Muscle layer of duodenum (tissue), 2 donors: Measurements from ENCODE around the gene ARHGEF40.
A peak's percentile ranks its signal among the peaks of the same experiment; 100 is the strongest.

Experiments used
- H3K27ac ChIP-seq: one replicate; pipeline ENCODE4 v1.7.0; 2013; ENCODE audit warnings: mild to moderate bottlenecking, low read length
- H3K27me3 ChIP-seq: one replicate; pipeline ENCODE4 v1.7.0; 2013; ENCODE audit warnings: low read depth, mild to moderate bottlenecking, control low read depth, low read length
- H3K36me3 ChIP-seq, 2 donors: one replicate each; pipeline ENCODE4 v1.7.0; 2013; ENCODE audit warnings: low read length in 2 of 2, control low read depth in 1 of 2, mild to moderate bottlenecking in 1 of 2; ENCODE audit not compliant: insufficient read depth in 2 of 2, control insufficient read depth in 1 of 2
- H3K4me1 ChIP-seq, 2 donors: one replicate each; pipeline ENCODE4 v1.7.0; 2013; ENCODE audit warnings: low read length in 2 of 2, mild to moderate bottlenecking in 2 of 2, control low read depth in 1 of 2, moderate library complexity in 1 of 2; ENCODE audit not compliant: insufficient read depth in 2 of 2, control insufficient read depth in 1 of 2
- H3K4me3 ChIP-seq, 2 donors: one replicate each; pipeline ENCODE4 v1.7.0; 2013; ENCODE audit warnings: low read length in 2 of 2, low read depth in 1 of 2, mild to moderate bottlenecking in 1 of 2
- H3K9me3 ChIP-seq, 2 donors: one replicate each; pipeline ENCODE4 v1.7.0; 2013; ENCODE audit warnings: low read length in 2 of 2, control low read depth in 1 of 2, mild to moderate bottlenecking in 1 of 2; ENCODE audit not compliant: control insufficient read depth in 1 of 2
- donor health status: healthy.

ARHGEF40 gene

DNA sequence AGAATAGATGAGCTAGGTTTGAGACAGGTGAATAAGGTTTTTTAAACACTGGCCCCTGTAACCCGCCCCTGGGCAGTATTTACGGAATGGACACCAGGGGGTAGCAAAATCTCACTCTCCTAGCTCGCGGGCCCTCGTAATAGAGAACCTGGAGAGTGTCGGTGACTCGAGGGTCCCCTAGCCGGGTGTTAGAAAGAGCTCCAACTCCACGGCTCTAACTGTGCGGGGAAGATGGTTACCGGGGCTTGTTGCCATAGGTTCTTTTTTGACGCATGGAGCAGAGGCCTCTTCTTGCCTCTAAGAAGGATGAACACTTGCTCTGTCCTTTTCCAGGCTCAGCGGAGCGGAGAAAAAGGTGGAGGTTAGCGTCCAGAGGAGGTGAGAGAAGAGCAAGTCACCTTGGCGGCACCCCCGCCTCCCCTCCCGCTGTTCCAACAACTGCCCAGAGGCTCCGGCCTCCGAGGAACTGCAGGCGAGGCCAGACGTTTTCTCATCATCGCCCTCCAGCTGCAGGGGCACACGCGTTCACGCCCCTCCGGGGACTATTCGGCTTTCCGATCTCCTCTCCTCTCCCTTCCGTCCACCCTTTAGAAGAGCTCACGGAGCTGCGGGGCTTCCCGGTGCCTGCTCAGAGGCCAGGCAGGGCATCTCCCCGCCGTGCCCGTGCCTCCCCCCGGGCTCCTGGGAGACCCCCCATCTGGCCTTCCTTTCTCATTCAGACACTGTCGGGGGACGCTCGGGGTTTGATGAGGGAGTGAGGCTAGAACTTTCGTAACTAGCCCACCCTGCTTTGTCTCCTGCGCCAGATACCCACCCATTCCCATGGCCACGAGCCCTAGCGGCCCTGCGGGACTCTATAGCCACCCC lies 1.4 kb upstream of the ARHGEF40 start:
- Histone ChIP-seq H3K36me3 (peaks cover 8 to 12% of the 10 kb centered on the region in 2 donors), H3K9me3 (no peaks in the 10 kb centered on the region), H3K27me3 (no peaks in the 10 kb centered on the region), H3K27ac (peak overlapping the region; percentile 67), H3K4me1 (peaks cover 0 to 32% of the 10 kb centered on the region in 2 donors), H3K4me3 (peak overlapping the region; percentile 66 to 93)

DNA sequence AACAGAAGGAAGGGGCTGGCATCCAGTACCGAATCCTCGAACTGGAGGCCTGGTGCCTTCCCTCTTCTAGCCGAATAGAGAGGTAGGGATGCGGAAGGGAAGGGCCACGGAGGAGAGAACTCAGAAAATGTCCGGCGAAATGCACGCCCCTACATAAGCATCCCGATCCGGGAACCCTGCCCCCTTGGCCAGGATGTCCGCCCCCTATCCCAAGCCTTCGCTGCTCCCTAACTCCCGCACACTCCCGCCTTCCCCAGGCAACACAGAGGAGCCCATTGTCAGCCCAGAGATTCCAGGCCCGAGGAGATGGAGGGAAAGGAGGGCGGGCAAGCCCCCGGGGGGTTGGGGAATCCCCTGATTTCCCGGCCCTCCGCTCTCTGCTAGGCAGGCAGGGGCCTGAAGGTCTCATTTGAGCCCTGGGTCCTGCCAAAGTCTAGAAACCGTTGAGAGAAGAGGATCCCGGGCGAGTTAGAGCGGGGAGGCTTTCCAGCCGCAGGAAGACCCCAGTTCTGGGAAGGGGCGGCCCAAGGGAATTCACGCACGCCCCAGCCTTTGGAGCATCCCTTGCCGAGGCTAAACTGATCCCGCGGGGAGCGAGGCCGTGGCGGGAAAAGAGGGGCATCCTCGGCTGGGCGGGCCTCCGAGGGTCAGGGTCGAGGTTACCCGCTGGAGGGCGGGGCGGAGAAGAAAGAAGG lies 569 bp upstream of the ARHGEF40 start:
- Histone ChIP-seq H3K4me1 (peaks cover 0 to 32% of the 10 kb centered on the region in 2 donors), H3K4me3 (peak overlapping the region; percentile 66 to 93), H3K27me3 (no peaks in the 10 kb centered on the region)

DNA sequence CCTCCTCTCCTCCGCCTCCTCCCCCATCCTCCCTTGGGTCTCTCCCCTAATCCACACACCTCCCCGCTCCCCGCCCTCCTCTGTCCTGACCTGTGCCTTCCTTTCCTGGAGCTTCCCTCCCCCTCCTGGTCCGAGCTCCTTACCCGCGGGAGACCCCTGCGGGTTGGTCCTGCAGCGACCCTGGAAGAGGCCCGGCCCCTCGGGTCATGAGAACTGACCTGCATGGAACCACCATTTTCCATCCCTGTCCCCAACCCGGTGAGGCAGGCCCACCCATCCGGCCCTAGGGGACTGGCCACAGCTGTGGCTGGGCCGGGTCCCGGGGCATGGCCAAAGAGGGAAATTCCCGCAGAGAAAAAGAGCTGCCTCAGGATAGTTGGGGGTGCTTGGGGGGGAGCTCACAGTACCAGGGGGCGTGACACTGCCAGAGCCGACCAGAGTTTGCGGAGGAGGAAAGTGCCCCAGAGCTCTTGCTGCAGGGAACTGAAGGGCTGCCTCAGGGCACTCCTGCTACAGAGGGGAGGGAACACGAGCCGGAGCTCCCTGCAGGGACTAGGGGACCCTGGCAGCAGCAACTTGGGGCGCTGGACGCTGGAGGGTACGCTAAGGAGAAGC lies 613 bp downstream of the ARHGEF40 start:
- Histone ChIP-seq H3K27me3 (no peaks in the 10 kb centered on the region), H3K4me3 (peak overlapping the region; percentile 88 to 93), H3K9me3 (no peaks in the 10 kb centered on the region), H3K36me3 (peaks cover 14 to 26% of the 10 kb centered on the region in 2 donors), H3K4me1 (peaks cover 0 to 32% of the 10 kb centered on the region in 2 donors), H3K27ac (peak overlapping the region; percentile 78)

More for the DNA sequence above, 569 bp upstream of the ARHGEF40 start:
- Histone ChIP-seq H3K27ac (peak overlapping the region; percentile 67), H3K36me3 (peaks cover 8 to 17% of the 10 kb centered on the region in 2 donors), H3K9me3 (no peaks in the 10 kb centered on the region)

DNA sequence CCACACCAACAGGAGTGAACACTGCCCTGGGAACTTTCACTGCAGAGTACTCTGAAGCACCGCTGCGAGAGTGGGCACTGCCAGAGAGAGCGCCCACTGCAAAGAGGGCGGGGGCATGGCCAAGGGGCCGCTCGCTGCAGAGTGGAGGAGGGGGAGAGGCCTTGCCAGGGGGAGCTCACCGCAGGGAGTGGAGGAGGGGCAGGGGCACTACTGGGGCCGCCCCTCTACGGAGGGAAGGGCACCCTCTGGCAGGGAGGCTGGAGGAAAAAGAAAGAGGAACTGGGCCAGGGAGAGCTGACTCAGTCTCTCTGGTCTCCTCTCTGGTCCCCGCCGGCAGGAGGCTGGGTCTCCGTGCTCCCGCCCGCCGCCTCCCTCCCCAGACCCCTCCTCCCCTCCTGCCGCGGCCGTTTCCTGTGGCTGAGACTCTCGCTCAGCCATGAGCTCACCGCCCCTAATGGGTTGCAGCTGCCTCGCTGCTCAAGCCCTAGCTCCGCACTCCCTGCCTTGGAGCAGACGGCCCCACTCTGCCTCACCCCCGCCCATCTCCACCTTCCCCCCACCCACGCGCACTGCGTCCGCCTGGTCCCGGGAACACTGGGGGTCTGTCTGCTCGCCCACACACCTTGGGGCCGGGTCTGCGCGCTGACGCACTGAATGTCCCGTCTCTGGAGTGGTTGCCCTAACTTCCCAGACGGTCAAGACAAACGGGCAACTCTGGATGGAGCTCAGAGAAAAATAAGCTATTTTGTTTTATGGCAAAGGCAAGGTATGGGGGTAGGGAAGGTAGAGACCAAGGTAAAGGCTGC lies 1.3 kb downstream of the ARHGEF40 start:
- peak overlapping the region; percentile 88 to 93 for H3K4me3 ChIP-seq
- peak overlapping the region; percentile 78 for H3K27ac ChIP-seq
- H3K4me1 ChIP-seq, result peaks cover 0 to 32% of the 10 kb centered on the region in 2 donors
- H3K9me3 ChIP-seq, result no peaks in the 10 kb centered on the region
- H3K27me3 ChIP-seq, result no peaks in the 10 kb centered on the region
- H3K36me3 ChIP-seq, result peaks cover 22 to 33% of the 10 kb centered on the region in 2 donors

DNA sequence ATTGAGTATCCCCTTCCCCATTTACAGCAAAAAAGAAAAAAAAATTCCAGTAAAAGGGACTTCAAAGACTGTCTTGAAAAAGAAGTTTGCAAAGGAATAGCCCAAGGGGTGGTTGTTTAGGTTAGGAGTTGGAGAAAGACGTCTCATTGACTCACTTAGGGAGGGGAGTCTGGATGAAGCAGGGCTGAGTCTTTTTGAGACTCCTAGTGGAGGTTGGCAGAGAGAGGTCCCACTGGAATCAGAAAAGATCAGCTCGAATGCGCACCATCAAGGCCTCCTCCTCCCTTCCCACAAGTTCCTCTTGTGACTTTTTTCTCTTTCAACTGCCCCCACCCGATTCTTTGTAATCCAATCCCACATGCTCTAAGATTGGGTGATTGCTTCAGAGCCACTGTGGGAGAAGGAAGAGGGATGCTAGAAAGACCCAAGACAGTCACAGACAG lies 1.9 kb downstream of the ARHGEF40 start:
- H3K9me3 ChIP-seq, result no peaks in the 10 kb centered on the region
- H3K36me3 ChIP-seq, result peaks cover 26 to 35% of the 10 kb centered on the region in 2 donors
- peaks cover 0 to 32% of the 10 kb centered on the region in 2 donors for H3K4me1 ChIP-seq
- H3K4me3 ChIP-seq, result peak overlapping the region; percentile 88 to 93
- H3K27me3 ChIP-seq, result no peaks in the 10 kb centered on the region
- H3K27ac ChIP-seq, result peak overlapping the region; percentile 78

DNA sequence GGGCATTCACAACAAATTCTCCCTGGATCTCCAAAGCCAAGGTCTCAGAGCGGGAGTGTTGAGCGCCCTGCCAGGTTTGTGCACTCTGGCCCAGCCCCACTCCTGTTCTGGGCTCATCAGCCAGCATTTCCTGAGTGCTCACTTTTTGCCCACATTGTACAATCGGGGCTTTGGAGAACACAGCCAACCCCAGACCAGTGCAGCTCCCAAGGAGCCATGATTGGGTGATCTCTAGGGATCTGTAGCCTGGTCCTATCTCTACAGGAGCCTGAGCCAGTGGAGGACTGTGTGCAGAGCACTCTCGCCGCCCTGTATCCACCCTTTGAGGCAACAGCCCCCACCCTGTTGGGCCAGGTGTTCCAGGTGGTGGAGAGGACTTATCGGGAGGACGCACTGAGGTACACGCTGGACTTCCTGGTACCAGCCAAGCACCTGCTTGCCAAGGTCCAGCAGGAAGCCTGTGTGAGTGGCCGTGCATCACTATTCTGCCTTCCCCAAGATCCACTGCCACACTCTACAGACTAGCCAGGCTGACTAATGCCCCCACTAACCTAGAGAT lies 2.8 kb downstream of the ARHGEF40 start:
- peaks cover 31 to 41% of the 10 kb centered on the region in 2 donors for H3K36me3 ChIP-seq
- H3K27ac ChIP-seq, result peak overlapping the region; percentile 78
- no peak overlapping the region for H3K4me3 ChIP-seq
- peaks cover 0 to 32% of the 10 kb centered on the region in 2 donors for H3K4me1 ChIP-seq
- no peaks in the 10 kb centered on the region for H3K27me3 ChIP-seq
- H3K9me3 ChIP-seq, result no peaks in the 10 kb centered on the region

DNA sequence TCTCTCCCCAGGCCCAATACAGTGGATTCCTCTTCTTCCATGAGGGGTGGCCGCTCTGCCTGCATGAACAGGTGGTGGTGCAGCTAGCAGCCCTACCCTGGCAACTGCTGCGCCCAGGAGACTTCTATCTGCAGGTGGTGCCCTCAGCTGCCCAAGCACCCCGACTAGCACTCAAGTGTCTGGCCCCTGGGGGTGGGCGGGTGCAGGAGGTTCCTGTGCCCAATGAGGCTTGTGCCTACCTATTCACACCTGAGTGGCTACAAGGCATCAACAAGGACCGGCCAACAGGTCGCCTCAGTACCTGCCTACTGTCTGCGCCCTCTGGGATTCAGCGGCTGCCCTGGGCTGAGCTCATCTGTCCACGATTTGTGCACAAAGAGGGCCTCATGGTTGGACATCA lies 3.8 kb downstream of the ARHGEF40 start:
- Histone ChIP-seq H3K36me3 (peaks cover 41 to 52% of the 10 kb centered on the region in 2 donors), H3K4me1 (peaks cover 0 to 25% of the 10 kb centered on the region in 2 donors), H3K27ac (no peak overlapping the region)

DNA sequence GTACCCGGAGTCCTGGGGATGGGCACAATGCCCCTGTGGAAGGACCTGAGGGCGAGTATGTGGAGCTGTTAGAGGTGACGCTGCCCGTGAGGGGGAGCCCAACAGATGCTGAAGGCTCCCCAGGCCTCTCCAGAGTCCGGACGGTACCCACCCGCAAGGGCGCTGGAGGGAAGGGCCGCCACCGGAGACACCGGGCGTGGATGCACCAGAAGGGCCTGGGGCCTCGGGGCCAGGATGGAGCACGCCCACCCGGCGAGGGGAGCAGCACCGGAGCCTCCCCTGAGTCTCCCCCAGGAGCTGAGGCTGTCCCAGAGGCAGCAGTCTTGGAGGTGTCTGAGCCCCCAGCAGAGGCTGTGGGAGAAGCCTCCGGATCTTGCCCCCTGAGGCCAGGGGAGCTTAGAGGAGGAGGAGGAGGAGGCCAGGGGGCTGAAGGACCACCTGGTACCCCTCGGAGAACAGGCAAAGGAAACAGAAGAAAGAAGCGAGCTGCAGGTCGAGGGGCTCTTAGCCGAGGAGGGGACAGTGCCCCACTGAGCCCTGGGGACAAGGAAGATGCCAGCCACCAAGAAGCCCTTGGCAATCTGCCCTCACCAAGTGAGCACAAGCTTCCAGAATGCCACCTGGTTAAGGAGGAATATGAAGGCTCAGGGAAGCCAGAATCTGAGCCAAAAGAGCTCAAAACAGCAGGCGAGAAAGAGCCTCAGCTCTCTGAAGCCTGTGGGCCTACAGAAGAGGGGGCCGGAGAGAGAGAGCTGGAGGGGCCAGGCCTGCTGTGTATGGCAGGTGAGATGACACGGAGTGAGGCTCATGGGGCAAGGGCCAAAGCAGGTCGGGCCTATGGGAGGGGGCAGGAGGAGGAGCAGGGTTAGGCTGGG lies 4.5 kb downstream of the ARHGEF40 start:
- H3K36me3 ChIP-seq, result peaks cover 48 to 58% of the 10 kb centered on the region in 2 donors
- H3K4me3 ChIP-seq, result no peak overlapping the region
- H3K27ac ChIP-seq, result no peak overlapping the region
- no peaks in the 10 kb centered on the region for H3K9me3 ChIP-seq
- peaks cover 0 to 18% of the 10 kb centered on the region in 2 donors for H3K4me1 ChIP-seq
- no peaks in the 10 kb centered on the region for H3K27me3 ChIP-seq

More for the DNA sequence above, 3.8 kb downstream of the ARHGEF40 start:
- H3K9me3 ChIP-seq, result no peaks in the 10 kb centered on the region
- H3K4me3 ChIP-seq, result no peak overlapping the region
- H3K27me3 ChIP-seq, result no peaks in the 10 kb centered on the region

DNA sequence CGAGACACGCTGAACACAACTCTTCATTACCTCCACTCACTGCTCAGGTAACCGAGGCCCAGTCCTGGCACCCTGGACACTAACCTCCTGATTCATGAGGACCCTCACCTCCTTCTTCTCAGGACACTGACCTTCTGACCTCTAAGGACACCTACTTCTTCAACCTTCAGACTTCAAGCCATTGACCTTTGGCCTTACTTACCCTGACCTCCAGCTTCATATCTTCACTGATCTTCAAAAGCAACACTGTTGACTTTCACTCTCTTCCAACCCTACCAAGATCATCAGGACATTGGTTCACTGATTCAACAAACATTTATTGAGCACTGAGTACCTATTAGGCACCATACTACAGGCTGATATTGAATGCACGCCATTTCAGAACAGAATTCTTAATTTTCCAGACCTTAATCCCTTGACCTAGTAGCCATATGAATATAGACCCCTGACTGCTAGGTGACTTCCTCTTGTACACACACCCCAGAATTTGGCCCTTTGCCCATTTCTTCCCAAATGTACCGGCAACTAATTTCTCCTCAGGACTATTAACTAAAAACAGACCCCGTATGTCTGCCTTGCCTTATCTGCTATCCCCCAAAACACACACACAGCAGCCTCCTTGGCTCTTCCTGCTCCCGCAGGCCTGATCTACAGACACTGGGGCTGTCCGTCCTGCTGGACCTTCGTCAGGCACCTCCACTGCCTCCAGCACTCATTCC lies 5.8 kb downstream of the ARHGEF40 start:
- Histone ChIP-seq H3K27ac (no peak overlapping the region), H3K4me1 (peaks cover 0 to 10% of the 10 kb centered on the region in 2 donors), H3K9me3 (no peaks in the 10 kb centered on the region), H3K36me3 (peaks cover 56 to 68% of the 10 kb centered on the region in 2 donors), H3K4me3 (no peak overlapping the region), H3K27me3 (no peaks in the 10 kb centered on the region)
